ENCODE results near the gene INA. TPM values are rescaled to one million over a fixed set of nuclear protein-coding genes. Genes with fewer than 3 reads are reported as not detected.
A peak's percentile ranks its signal among the peaks of the same experiment; 100 is the strongest.

The INA gene
- total and polyA plus RNA-seq, 4 donors: 0.08 TPM; not detected in 3

- no peaks in the 10 kb centered on the region for H3K9me3 ChIP-seq (ENCODE audit: control insufficient read depth, low read length)
These were observed 1.9 kb downstream of the INA start for GRCh38 chr10:103278862-103279298.

GRCh38 chr10:103280031-103280430 lies 3.1 kb downstream of the INA start:
- H3K27me3 ChIP-seq (ENCODE audit: control insufficient read depth in 1 of 2, insufficient read depth in 2 of 2, low read length in 1 of 2): no peaks in the 10 kb centered on the region
- no peak overlapping the region for H3K4me3 ChIP-seq (ENCODE audit: low read length in 2 of 2)
- no peak for DNase-seq
- no peak for ATAC-seq (ENCODE audit: low FRiP score)
- H3K9me3 ChIP-seq (ENCODE audit: control insufficient read depth, low read length): no peaks in the 10 kb centered on the region
- 68 to 70% methylated on average over 3 of the region's 3 CpGs for WGBS, 2 donors
- no peak overlapping the region for H3K27ac ChIP-seq (ENCODE audit: low read depth in 1 of 2, low read length in 2 of 2)
- intact Hi-C loops (cut with DNase I): no loop called here
- no peaks in the 10 kb centered on the region for H3K4me1 ChIP-seq (ENCODE audit: control insufficient read depth in 1 of 2, insufficient read depth in 2 of 2, low read length in 2 of 2)
- H3K36me3 ChIP-seq (ENCODE audit: control insufficient read depth in 1 of 2, insufficient read depth in 2 of 2, low read length in 1 of 2): no peaks in the 10 kb centered on the region

More at GRCh38 chr10:103278862-103279298, 1.9 kb downstream of the INA start:
- Histone ChIP-seq H3K27me3 (ENCODE audit: control insufficient read depth in 1 of 2, insufficient read depth in 2 of 2, low read length in 1 of 2) (no peaks in the 10 kb centered on the region), H3K36me3 (ENCODE audit: control insufficient read depth in 1 of 2, insufficient read depth in 2 of 2, low read length in 1 of 2) (no peaks in the 10 kb centered on the region), H3K27ac (ENCODE audit: low read depth in 1 of 2, low read length in 2 of 2) (no peak overlapping the region), H3K4me1 (ENCODE audit: control insufficient read depth in 1 of 2, insufficient read depth in 2 of 2, low read length in 2 of 2) (peaks cover 0 to under 1% of the 10 kb centered on the region in 2 donors), H3K4me3 (ENCODE audit: low read length in 2 of 2) (no peak overlapping the region)
- 3% methylated on average over 11 of the region's 11 CpGs for WGBS, 2 donors
- intact Hi-C loops (cut with DNase I): no loop called here
- ATAC-seq (ENCODE audit: low FRiP score) (no peak), DNase-seq (peak; percentile 61 to 88)

DNA sequence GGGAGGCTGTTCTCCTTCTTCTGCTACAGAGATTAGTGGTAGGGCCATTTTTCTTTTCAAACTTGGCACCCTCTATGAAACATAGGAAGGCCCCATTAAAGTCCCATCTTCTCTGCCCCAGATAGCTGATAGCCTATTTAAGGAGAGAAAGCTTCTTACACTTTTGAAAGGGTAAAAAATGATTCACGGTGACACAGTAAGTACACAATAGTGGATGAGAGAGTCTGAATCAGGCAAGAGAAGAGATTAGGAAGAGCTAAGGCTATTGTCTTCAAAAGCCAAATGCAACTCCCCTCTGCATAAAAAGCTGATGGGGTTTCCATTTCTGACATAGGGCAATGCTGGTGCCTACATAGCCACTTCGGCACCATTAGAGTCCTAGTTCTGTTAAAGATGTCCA lies 3.6 kb downstream of the INA start:
- no peaks in the 10 kb centered on the region for H3K4me1 ChIP-seq (ENCODE audit: control insufficient read depth in 1 of 2, insufficient read depth in 2 of 2, low read length in 2 of 2)
- no peak for ATAC-seq (ENCODE audit: low FRiP score)
- no peak overlapping the region for H3K27ac ChIP-seq (ENCODE audit: low read depth in 1 of 2, low read length in 2 of 2)
- no peak for DNase-seq
- 88 to 89% methylated on average over 2 of the region's 2 CpGs for WGBS, 2 donors
- H3K4me3 ChIP-seq (ENCODE audit: low read length in 2 of 2): no peak overlapping the region
- no peaks in the 10 kb centered on the region for H3K36me3 ChIP-seq (ENCODE audit: control insufficient read depth in 1 of 2, insufficient read depth in 2 of 2, low read length in 1 of 2)
- intact Hi-C loops (cut with DNase I): no loop called here
- H3K27me3 ChIP-seq (ENCODE audit: control insufficient read depth in 1 of 2, insufficient read depth in 2 of 2, low read length in 1 of 2): no peaks in the 10 kb centered on the region
- no peaks in the 10 kb centered on the region for H3K9me3 ChIP-seq (ENCODE audit: control insufficient read depth, low read length)

GRCh38 chr10:103281753-103282152 lies 4.8 kb downstream of the INA start:
- no peak for DNase-seq
- Histone ChIP-seq H3K4me1 (ENCODE audit: control insufficient read depth in 1 of 2, insufficient read depth in 2 of 2, low read length in 2 of 2) (no peaks in the 10 kb centered on the region), H3K27me3 (ENCODE audit: control insufficient read depth in 1 of 2, insufficient read depth in 2 of 2, low read length in 1 of 2) (no peaks in the 10 kb centered on the region), H3K36me3 (ENCODE audit: control insufficient read depth in 1 of 2, insufficient read depth in 2 of 2, low read length in 1 of 2) (no peaks in the 10 kb centered on the region), H3K4me3 (ENCODE audit: low read length in 2 of 2) (no peak overlapping the region), H3K9me3 (ENCODE audit: control insufficient read depth, low read length) (no peaks in the 10 kb centered on the region), H3K27ac (ENCODE audit: low read depth in 1 of 2, low read length in 2 of 2) (no peak overlapping the region)
- no peak for ATAC-seq (ENCODE audit: low FRiP score)
- intact Hi-C loops (cut with DNase I): no loop called here
- WGBS, 2 donors: 6 to 11% methylated on average over 14 of the region's 14 CpGs

- Histone ChIP-seq H3K4me3 (ENCODE audit: low read length in 2 of 2) (no peak overlapping the region), H3K27me3 (ENCODE audit: control insufficient read depth in 1 of 2, insufficient read depth in 2 of 2, low read length in 1 of 2) (no peaks in the 10 kb centered on the region), H3K9me3 (ENCODE audit: control insufficient read depth, low read length) (no peaks in the 10 kb centered on the region), H3K36me3 (ENCODE audit: control insufficient read depth in 1 of 2, insufficient read depth in 2 of 2, low read length in 1 of 2) (no peaks in the 10 kb centered on the region), H3K27ac (ENCODE audit: low read depth in 1 of 2, low read length in 2 of 2) (no peak overlapping the region), H3K4me1 (ENCODE audit: control insufficient read depth in 1 of 2, insufficient read depth in 2 of 2, low read length in 2 of 2) (no peaks in the 10 kb centered on the region)
- ATAC-seq (ENCODE audit: low FRiP score) (no peak), DNase-seq (no peak)
- intact Hi-C loops (cut with DNase I): no loop called here
- 67 to 69% methylated on average over 1 of the region's 1 CpG for WGBS, 2 donors
These were observed 6.0 kb downstream of the INA start for GRCh38 chr10:103282961-103283360.

GRCh38 chr10:103284170-103284569 lies 7.2 kb downstream of the INA start:
- Histone ChIP-seq H3K9me3 (ENCODE audit: control insufficient read depth, low read length) (no peaks in the 10 kb centered on the region), H3K27ac (ENCODE audit: low read depth in 1 of 2, low read length in 2 of 2) (no peak overlapping the region), H3K4me3 (ENCODE audit: low read length in 2 of 2) (no peak overlapping the region), H3K27me3 (ENCODE audit: control insufficient read depth in 1 of 2, insufficient read depth in 2 of 2, low read length in 1 of 2) (no peaks in the 10 kb centered on the region), H3K36me3 (ENCODE audit: control insufficient read depth in 1 of 2, insufficient read depth in 2 of 2, low read length in 1 of 2) (no peaks in the 10 kb centered on the region), H3K4me1 (ENCODE audit: control insufficient read depth in 1 of 2, insufficient read depth in 2 of 2, low read length in 2 of 2) (no peaks in the 10 kb centered on the region)
- intact Hi-C loops (cut with DNase I): no loop called here
- 84 to 89% methylated on average over 11 of the region's 11 CpGs for WGBS, 2 donors
- ATAC-seq (ENCODE audit: low FRiP score): no peak
- no peak for DNase-seq

GRCh38 chr10:103287992-103288391 lies 11.1 kb downstream of the INA start:
- Histone ChIP-seq H3K9me3 (ENCODE audit: control insufficient read depth, low read length) (peaks cover 3% of the 10 kb centered on the region), H3K36me3 (ENCODE audit: control insufficient read depth in 1 of 2, insufficient read depth in 2 of 2, low read length in 1 of 2) (no peaks in the 10 kb centered on the region), H3K4me1 (ENCODE audit: control insufficient read depth in 1 of 2, insufficient read depth in 2 of 2, low read length in 2 of 2) (no peaks in the 10 kb centered on the region), H3K27ac (ENCODE audit: low read depth in 1 of 2, low read length in 2 of 2) (no peak overlapping the region), H3K27me3 (ENCODE audit: control insufficient read depth in 1 of 2, insufficient read depth in 2 of 2, low read length in 1 of 2) (no peaks in the 10 kb centered on the region), H3K4me3 (ENCODE audit: low read length in 2 of 2) (no peak overlapping the region)
- intact Hi-C loops (cut with DNase I): no loop called here
- DNase-seq (no peak), ATAC-seq (ENCODE audit: low FRiP score) (no peak)
- 82 to 86% methylated on average over 5 of the region's 5 CpGs for WGBS, 2 donors

DNA sequence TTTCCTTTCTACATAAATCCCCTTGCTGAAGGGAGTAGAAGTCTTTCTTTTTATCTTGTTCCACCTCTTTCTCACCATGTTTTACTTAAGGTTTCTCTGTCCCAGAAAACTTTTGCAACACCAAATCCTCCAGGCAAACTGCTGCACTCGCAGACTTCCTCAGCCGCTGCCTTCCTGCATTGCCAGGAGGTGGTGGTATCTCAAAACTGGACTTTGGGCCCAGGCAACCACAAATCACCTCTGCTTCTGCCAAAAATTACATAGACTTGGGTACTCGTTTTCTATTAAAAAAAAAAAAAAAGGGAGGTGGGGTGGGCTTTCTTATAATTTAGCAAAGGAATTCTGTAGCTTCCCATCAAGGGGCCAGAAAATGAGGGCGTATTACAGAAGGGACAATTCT lies 14.7 kb downstream of the INA start:
- peaks cover 3% of the 10 kb centered on the region for H3K9me3 ChIP-seq (ENCODE audit: control insufficient read depth, low read length)
- no peak overlapping the region for H3K4me3 ChIP-seq (ENCODE audit: low read length in 2 of 2)
- no peak overlapping the region for H3K27ac ChIP-seq (ENCODE audit: low read depth in 1 of 2, low read length in 2 of 2)
- WGBS, 2 donors: 72% methylated on average over 4 of the region's 4 CpGs
- H3K27me3 ChIP-seq (ENCODE audit: control insufficient read depth in 1 of 2, insufficient read depth in 2 of 2, low read length in 1 of 2): no peaks in the 10 kb centered on the region
- no peak for ATAC-seq (ENCODE audit: low FRiP score)
- intact Hi-C loops (cut with DNase I): no loop called here
- H3K36me3 ChIP-seq (ENCODE audit: control insufficient read depth in 1 of 2, insufficient read depth in 2 of 2, low read length in 1 of 2): no peaks in the 10 kb centered on the region
- H3K4me1 ChIP-seq (ENCODE audit: control insufficient read depth in 1 of 2, insufficient read depth in 2 of 2, low read length in 2 of 2): no peaks in the 10 kb centered on the region
- DNase-seq: no peak

DNA sequence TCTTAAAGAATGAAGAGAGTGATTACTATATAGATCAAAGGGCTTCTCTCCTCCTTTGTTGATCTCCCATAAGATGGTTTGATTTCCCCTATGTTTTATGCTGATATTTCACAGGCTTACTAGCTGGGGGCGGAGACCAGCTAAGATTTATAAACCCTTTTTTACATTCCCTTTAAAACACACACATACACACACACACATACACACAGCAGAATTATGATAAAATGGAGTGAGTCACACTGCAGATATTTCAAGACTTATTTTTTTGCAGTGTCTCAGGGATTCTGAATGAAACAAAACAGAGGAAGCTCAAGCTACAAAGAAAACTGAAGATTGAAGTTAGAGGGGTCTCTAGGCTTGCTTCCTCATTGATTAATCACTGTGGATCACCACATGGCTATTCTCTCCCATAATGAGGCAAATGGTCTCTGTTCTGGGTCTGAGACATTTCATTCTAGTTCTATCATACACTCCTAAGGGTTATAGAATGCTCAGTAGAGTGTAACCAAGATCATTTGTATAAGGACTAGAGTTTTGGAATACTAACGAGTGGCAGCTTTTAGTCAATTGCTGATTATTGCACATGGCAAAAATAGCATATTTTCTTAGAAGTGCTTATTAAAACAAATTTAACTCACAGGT lies 18.6 kb downstream of the INA start:
- Histone ChIP-seq H3K36me3 (ENCODE audit: control insufficient read depth in 1 of 2, insufficient read depth in 2 of 2, low read length in 1 of 2) (no peaks in the 10 kb centered on the region), H3K4me3 (ENCODE audit: low read length in 2 of 2) (no peak overlapping the region), H3K4me1 (ENCODE audit: control insufficient read depth in 1 of 2, insufficient read depth in 2 of 2, low read length in 2 of 2) (no peaks in the 10 kb centered on the region), H3K27ac (ENCODE audit: low read depth in 1 of 2, low read length in 2 of 2) (no peak overlapping the region), H3K9me3 (ENCODE audit: control insufficient read depth, low read length) (no peaks in the 10 kb centered on the region), H3K27me3 (ENCODE audit: control insufficient read depth in 1 of 2, insufficient read depth in 2 of 2, low read length in 1 of 2) (no peaks in the 10 kb centered on the region)
- no peak for DNase-seq
- intact Hi-C loops (cut with DNase I): no loop called here
- WGBS, 2 donors: 44 to 51% methylated on average over 2 of the region's 2 CpGs
- ATAC-seq (ENCODE audit: low FRiP score): no peak

Measured in aorta (tissue), 5 donors.